Activated T-cell treated with anti-CD3 and anti-CD28 coated beads for 48 hours (primary cell): ENCODE measurements around the gene EFHD2.
"Not testable (repeated sequence)": the region's sequence is repeated elsewhere in the genome, so short reads cannot be mapped to it uniquely, and the experiment has no call there.

Experiments
- DNase-seq: peaks from one replicate; pipeline ENCODE4 v3.0.0-alpha.2; 2020; ENCODE audit warnings: low read depth

Gene EFHD2

GRCh38 chr1:15412175-15412800 lies 2.6 kb downstream of the EFHD2 start:
- DNase-seq, result peak; percentile 50

GRCh38 chr1:15412843-15413242 lies 3.2 kb downstream of the EFHD2 start:
- DNase-seq, result no peak

GRCh38 chr1:15413563-15414444 lies 4.1 kb downstream of the EFHD2 start:
- DNase-seq, result no peak

- DNase-seq, result no peak
Measured at GRCh38 chr1:15414445-15414983, 4.8 kb downstream of the EFHD2 start.

GRCh38 chr1:15417059-15417934 lies 7.6 kb downstream of the EFHD2 start:
- peak; percentile 34 for DNase-seq

GRCh38 chr1:15418806-15419515 lies 9.3 kb downstream of the EFHD2 start:
- DNase-seq, result no peak

- DNase-seq, result no peak
Measured at GRCh38 chr1:15420853-15421465, 11.3 kb downstream of the EFHD2 start.

- no peak for DNase-seq
Measured at GRCh38 chr1:15422871-15423270, 13.2 kb downstream of the EFHD2 start.

GRCh38 chr1:15423355-15424077 lies 13.8 kb downstream of the EFHD2 start:
- no peak for DNase-seq

- DNase-seq, result no peak
Measured at GRCh38 chr1:15424146-15424667, 14.5 kb downstream of the EFHD2 start.

- no peak for DNase-seq
Measured at GRCh38 chr1:15424981-15425380, 15.3 kb downstream of the EFHD2 start.

- no peak for DNase-seq
Measured at GRCh38 chr1:15425521-15425920, 15.8 kb downstream of the EFHD2 start.

- DNase-seq, result no peak
Measured at GRCh38 chr1:15425958-15426357, 16.3 kb downstream of the EFHD2 start.

- DNase-seq, result no peak
Measured at GRCh38 chr1:15426492-15427279, 17.0 kb downstream of the EFHD2 start.

GRCh38 chr1:15427280-15427666 lies 17.6 kb downstream of the EFHD2 start:
- DNase-seq, result no peak

GRCh38 chr1:15428252-15428651 lies 18.6 kb downstream of the EFHD2 start:
- DNase-seq, result not testable (repeated sequence)

GRCh38 chr1:15428815-15429435 lies 19.2 kb downstream of the EFHD2 start:
- no peak for DNase-seq

GRCh38 chr1:15429701-15430149 lies 20.0 kb downstream of the EFHD2 start:
- no peak for DNase-seq
